SK-N-SH (cell line): Measurements from ENCODE around the gene SLC1A1. TPM values are rescaled to one million over a fixed set of nuclear protein-coding genes. Genes with fewer than 3 reads are reported as not detected.

Source experiments
- CTCF ChIA-PET: fragments of 300-600, 350-600 bp; formaldehyde crosslinking; extraction: SDS; loops from one replicate; lab custom pipeline; 2021; lab: Yijun Ruan, JAX
- POLR2A ChIA-PET: fragments of 350-600 bp; sonication (Branson Sonifier 250); formaldehyde crosslinking; extraction: SDS; loops from one replicate; lab custom pipeline; 2020; ENCODE audit warnings: antibody characterized with exemption, inconsistent platforms; lab: Yijun Ruan, JAX
- DNase-seq: peaks from one replicate; pipeline ENCODE4 v3.0.0; 2012
- H2AFZ ChIP-seq: fragments of 200-600 bp; sonication (generic); 2 replicates; pipeline ENCODE4 v1.8.1; 2016; ENCODE audit warnings: antibody characterized with exemption, mild to moderate bottlenecking, low read depth
- H3F3A ChIP-seq: fragments of 200-600 bp; sonication (generic); replicated peaks from 2 replicates; pipeline ENCODE3; 2016; ENCODE audit warnings: antibody characterized with exemption, mild to moderate bottlenecking; ENCODE audit not compliant: insufficient read depth
- H3K27ac ChIP-seq, 2 experiments: fragments of 200-500 bp in 1 of 2; fragments of 200-600 bp in 1 of 2; sonication (Bioruptor generic) in 1 of 2; sonication (generic), shearing (Covaris generic) in 1 of 2; 2 replicates each; pipeline versions ENCODE4 v1.5.1 to v1.6.1; 2014 to 2016; ENCODE audit warnings: low read depth in 2 of 2, inconsistent platforms in 1 of 2, low read length in 1 of 2, mild to moderate bottlenecking in 1 of 2, mixed read lengths in 1 of 2
- H3K27me3 ChIP-seq: fragments of 200-600 bp; sonication (generic), shearing (Covaris generic); 2 replicates; pipeline ENCODE4 v1.6.1; 2016; ENCODE audit warnings: mixed run types; ENCODE audit not compliant: insufficient read depth
- H3K36me3 ChIP-seq, 2 experiments: fragments of 200-500 bp in 1 of 2; fragments of 200-600 bp in 1 of 2; sonication (Bioruptor generic) in 1 of 2; sonication (generic) in 1 of 2; replicated peaks in 1 of 2; 2 replicates each; pipeline versions ENCODE3 to v1.5.1; 2014 to 2016; ENCODE audit warnings: low read length in 1 of 2, mild to moderate bottlenecking in 1 of 2; ENCODE audit not compliant: insufficient read depth in 2 of 2, control insufficient read depth in 1 of 2
- H3K4me1 ChIP-seq, 2 experiments: fragments of 200-500 bp in 1 of 2; fragments of 200-600 bp in 1 of 2; sonication (Bioruptor generic) in 1 of 2; sonication (generic), shearing (Covaris generic) in 1 of 2; 2 replicates each; pipeline versions ENCODE4 v1.5.1 to v1.6.1; 2014 to 2016; ENCODE audit warnings: low read depth in 1 of 2, low read length in 1 of 2, mixed run types in 1 of 2; ENCODE audit not compliant: insufficient read depth in 2 of 2, control insufficient read depth in 1 of 2
- H3K4me2 ChIP-seq: fragments of 200-600 bp; sonication (generic), shearing (Covaris generic); 2 replicates; pipeline ENCODE4 v1.6.1; 2017; ENCODE audit warnings: mixed run types
- H3K4me3 ChIP-seq, 2 experiments: fragments of 200-500 bp in 1 of 2; fragments of 200-600 bp in 1 of 2; sonication (Bioruptor generic) in 1 of 2; sonication (generic), shearing (Covaris generic) in 1 of 2; 2 replicates each; pipeline versions ENCODE4 v1.5.1 to v1.8.1; 2014 to 2016; ENCODE audit warnings: low read depth in 2 of 2, inconsistent platforms in 1 of 2, low read length in 1 of 2, mild to moderate bottlenecking in 1 of 2, mixed read lengths in 1 of 2, moderate library complexity in 1 of 2
- H3K79me2 ChIP-seq: fragments of 200-600 bp; sonication (generic); 2 replicates; pipeline ENCODE4 v1.8.1; 2017; ENCODE audit warnings: mild to moderate bottlenecking; ENCODE audit not compliant: insufficient read depth
- H3K9ac ChIP-seq: fragments of 200-600 bp; sonication (generic); 2 replicates; pipeline ENCODE4 v1.6.1; 2017; ENCODE audit warnings: mixed run types
- H3K9me2 ChIP-seq: fragments of 200-600 bp; sonication (generic); 2 replicates; pipeline ENCODE4 v1.6.1; 2017; ENCODE audit warnings: mixed run types
- H3K9me3 ChIP-seq: fragments of 200-600 bp; sonication (generic); 2 replicates; pipeline ENCODE4 v1.6.1; 2017; ENCODE audit warnings: mixed run types, mild to moderate bottlenecking, moderate library complexity
- H4K20me1 ChIP-seq: fragments of 200-600 bp; sonication (generic); 2 replicates; pipeline ENCODE4 v1.6.1; 2017; ENCODE audit warnings: mild to moderate bottlenecking, mixed run types; ENCODE audit not compliant: insufficient read depth
- ELF1 ChIP-seq: IDR thresholded peaks from 2 replicates; pipeline ENCODE4 v1.4.0; 2012
- EZH2phosphoT487 ChIP-seq: fragments of 200-600 bp; sonication (generic); IDR thresholded peaks from 2 replicates; pipeline ENCODE4 v1.6.1; 2017; ENCODE audit warnings: low read depth, mixed run types, mild to moderate bottlenecking, antibody characterized with exemption, moderate library complexity, borderline replicate concordance
- IRF3 ChIP-seq: fragments of 150-350 bp; IDR thresholded peaks from 2 replicates; pipeline ENCODE4 v1.6.1; 2016; ENCODE audit warnings: mild to moderate bottlenecking, low read depth, low read length
- MAX ChIP-seq: IDR thresholded peaks from 2 replicates; pipeline ENCODE4 v1.4.0; 2012; ENCODE audit warnings: low read depth
- NFIC ChIP-seq: IDR thresholded peaks from 2 replicates; pipeline ENCODE4 v1.4.0; 2012; ENCODE audit warnings: borderline replicate concordance
- NRF1 ChIP-seq: IDR thresholded peaks from 2 replicates; pipeline ENCODE4 v1.6.1; 2012; ENCODE audit warnings: low read depth, mild to moderate bottlenecking, low read length
- REST ChIP-seq: IDR thresholded peaks from 2 replicates; pipeline ENCODE4 v1.6.1; 2012; ENCODE audit warnings: mild to moderate bottlenecking, low read depth, low read length, moderate library complexity
- RXRA ChIP-seq: IDR thresholded peaks from 2 replicates; pipeline ENCODE4 v1.4.0; 2012; ENCODE audit warnings: low read depth, mild to moderate bottlenecking, borderline replicate concordance
- TCF12 ChIP-seq: IDR thresholded peaks from 2 replicates; pipeline ENCODE4 v1.4.0; 2012
- USF1 ChIP-seq: IDR thresholded peaks from 2 replicates; pipeline ENCODE4 v1.4.0; 2012; ENCODE audit warnings: low read depth, borderline replicate concordance
- ZBTB33 ChIP-seq: IDR thresholded peaks from 2 replicates; pipeline ENCODE4 v1.4.0; 2012; ENCODE audit warnings: low read depth, borderline replicate concordance
- WGBS: methylation state at CpG from one replicate; pipeline ENCODE4 v1.1.6; 2017; ENCODE audit warnings: low lambda C conversion rate; 5-methylcytosine and 5-hydroxymethylcytosine counted together
- polyA plus RNA-seq, 3 experiments: library from polyadenylated mRNA; depleted of rRNA; stranded (reverse); fragments of >200 nt; gene quantifications; 2 replicates each; pipeline ENCODE4 v1.2.3, GENCODE V29; 2012

Gene SLC1A1
- polyA plus RNA-seq, 1 of the 3 experiments (the other 2 are of a cell fraction): 0.23 TPM

GRCh38 chr9:4620881-4621555 is 130.8 kb downstream of the SLC1A1 start:
- ChIA-PET CTCF (interaction anchor here (2.0 kb wide), 1 partner anchor 19 kb away, joined by 7 read pairs; no protein-coding TSS in a partner anchor), POLR2A (no interaction called here)
- Histone ChIP-seq H2AFZ (no peak overlapping the region), H3F3A (no peaks in the 10 kb centered on the region), H3K4me2 (no peak overlapping the region), H3K27ac (no peak overlapping the region), H3K36me3 (no peaks in the 10 kb centered on the region), H3K27me3 (no peaks in the 10 kb centered on the region), H3K9me2 (no peaks in the 10 kb centered on the region), H3K9me3 (no peaks in the 10 kb centered on the region), H3K9ac (no peak overlapping the region), H4K20me1 (no peaks in the 10 kb centered on the region), H3K79me2 (no peaks in the 10 kb centered on the region), H3K4me1 (no peaks in the 10 kb centered on the region), H3K4me3 (no peak overlapping the region)
- DNase-seq: no peak
- TF ChIP-seq REST (no peak), NFIC (no peak), TCF12 (no peak), IRF3 (no peak), RXRA (no peak), ZBTB33 (no peak), NRF1 (no peak), EZH2phosphoT487 (no peak), USF1 (no peak), MAX (no peak), ELF1 (no peak)
- 71% methylated on average over 2 of the region's 2 CpGs for WGBS
